BLaER1 treated with 17β-estradiol and CSF1 and Interleukin-3, amounts not matched to agents 10 nM and 100 nM (cell line): ENCODE results near the gene WDR19.

Experiments used
- H3K27ac ChIP-seq, 11 experiments: shearing (Covaris generic); formaldehyde crosslinking; 2 replicates each; pipeline ENCODE4 v1.8.1; 2022
- H3K27me3 ChIP-seq, 11 experiments: shearing (Covaris generic); formaldehyde crosslinking; 2 replicates each; pipeline ENCODE4 v1.8.1; 2022
- H3K36me3 ChIP-seq, 11 experiments: shearing (Covaris generic); formaldehyde crosslinking; 2 replicates each; pipeline ENCODE4 v1.8.1; 2022
- H3K4me1 ChIP-seq, 10 experiments: shearing (Covaris generic); formaldehyde crosslinking; 2 replicates each; pipeline ENCODE4 v1.8.1; 2022
- H3K4me2 ChIP-seq, 11 experiments: shearing (Covaris generic); formaldehyde crosslinking; 2 replicates each; pipeline ENCODE4 v1.8.1; 2022
- H3K4me3 ChIP-seq, 10 experiments: shearing (Covaris generic); formaldehyde crosslinking; 2 replicates each; pipeline ENCODE4 v1.8.1; 2022
- H3K9ac ChIP-seq, 11 experiments: shearing (Covaris generic); formaldehyde crosslinking; 2 replicates each; pipeline ENCODE4 v1.8.1; 2022
- H3K9me3 ChIP-seq, 11 experiments: shearing (Covaris generic); formaldehyde crosslinking; replicated peaks in 1 of 11; 2 replicates each; pipeline ENCODE4 v1.8.1; 2022
- H4K20me1 ChIP-seq, 11 experiments: shearing (Covaris generic); formaldehyde crosslinking; 2 replicates each; pipeline ENCODE4 v1.8.1; 2022
- Cebpa-rat ChIP-seq, 11 experiments: shearing (Covaris generic); IDR thresholded peaks; 2 replicates each; pipeline ENCODE4 v1.8.1; 2022

The WDR19 gene

GRCh38 chr4:39304651-39305050, 122.3 kb downstream of the WDR19 start:
- Histone ChIP-seq H3K9me3 (peaks cover 0 to 9% (median 4%) of the 10 kb centered on the region in 11 experiments; a peak in 4 of 22 replicates), H3K4me3 (no peak overlapping the region), H3K36me3 (peaks cover 94 to 100% (median 99%) of the 10 kb centered on the region in 11 experiments), H3K27me3 (no peaks in the 10 kb centered on the region), H3K9ac (no peak overlapping the region), H3K4me1 (no peaks in the 10 kb centered on the region), H3K27ac (peak overlapping the region in 1 of 11 experiments; percentile 11; a peak in 1 of 22 replicates), H3K4me2 (no peak overlapping the region), H4K20me1 (peaks cover 0 to 6% (median 0%) of the 10 kb centered on the region in 11 experiments; a peak in 1 of 22 replicates)
- TF ChIP-seq Cebpa-rat (IDR thresholded peaks at IDR 0.05) = no peak

GRCh38 chr4:39305912-39306677, 123.8 kb downstream of the WDR19 start:
- Histone ChIP-seq H3K4me1 (no peaks in the 10 kb centered on the region), H3K9me3 (no peaks in the 10 kb centered on the region), H3K27ac (no peak overlapping the region), H3K27me3 (no peaks in the 10 kb centered on the region), H3K9ac (no peak overlapping the region), H3K4me2 (no peak overlapping the region), H4K20me1 (peaks cover 0 to 6% (median 0%) of the 10 kb centered on the region in 11 experiments; a peak in 1 of 22 replicates), H3K4me3 (no peak overlapping the region), H3K36me3 (peaks cover 94 to 100% (median 99%) of the 10 kb centered on the region in 11 experiments)
- TF ChIP-seq Cebpa-rat (IDR thresholded peaks at IDR 0.05) = no peak

- Histone ChIP-seq H3K4me1 (no peaks in the 10 kb centered on the region), H3K27ac (no peak overlapping the region), H3K27me3 (no peaks in the 10 kb centered on the region), H3K4me2 (no peak overlapping the region), H3K9ac (no peak overlapping the region), H3K4me3 (no peak overlapping the region), H3K9me3 (no peaks in the 10 kb centered on the region), H4K20me1 (peaks cover 0 to 6% (median 0%) of the 10 kb centered on the region in 11 experiments; a peak in 1 of 22 replicates), H3K36me3 (peaks cover 94 to 100% (median 99%) of the 10 kb centered on the region in 11 experiments)
- no peak for TF ChIP-seq Cebpa-rat (IDR thresholded peaks at IDR 0.05)
Observed at GRCh38 chr4:39308611-39309010, 126.3 kb downstream of the WDR19 start.

- Histone ChIP-seq H3K27ac (no peak overlapping the region), H3K4me2 (no peak overlapping the region), H3K4me3 (no peak overlapping the region), H3K9ac (no peak overlapping the region), H4K20me1 (no peaks in the 10 kb centered on the region), H3K4me1 (peaks cover 0 to 5% (median 0%) of the 10 kb centered on the region in 10 experiments; a peak in 1 of 20 replicates), H3K9me3 (no peaks in the 10 kb centered on the region), H3K27me3 (no peaks in the 10 kb centered on the region), H3K36me3 (peaks cover 97 to 100% (median 100%) of the 10 kb centered on the region in 11 experiments)
- no peak for TF ChIP-seq Cebpa-rat (IDR thresholded peaks at IDR 0.05)
Observed at GRCh38 chr4:39312816-39313215, 130.5 kb downstream of the WDR19 start.

GRCh38 chr4:39319676-39320075, 137.3 kb downstream of the WDR19 start:
- H3K4me2 ChIP-seq = no peak overlapping the region
- H3K36me3 ChIP-seq = peaks cover 79 to 100% (median 97%) of the 10 kb centered on the region in 11 experiments
- no peaks in the 10 kb centered on the region for H3K9me3 ChIP-seq
- H3K4me3 ChIP-seq = no peak overlapping the region
- H3K27ac ChIP-seq = no peak overlapping the region
- no peaks in the 10 kb centered on the region for H3K27me3 ChIP-seq
- no peaks in the 10 kb centered on the region for H4K20me1 ChIP-seq
- TF ChIP-seq Cebpa-rat (IDR thresholded peaks at IDR 0.05) = no peak
- peaks cover 0 to 5% (median 0%) of the 10 kb centered on the region in 10 experiments; a peak in 1 of 20 replicates for H3K4me1 ChIP-seq
- no peak overlapping the region for H3K9ac ChIP-seq

- TF ChIP-seq Cebpa-rat (IDR thresholded peaks at IDR 0.05) = no peak
- Histone ChIP-seq H4K20me1 (no peaks in the 10 kb centered on the region), H3K27me3 (no peaks in the 10 kb centered on the region), H3K4me1 (no peaks in the 10 kb centered on the region; a peak in 1 of 20 replicates), H3K27ac (no peak overlapping the region), H3K9ac (no peak overlapping the region), H3K9me3 (no peaks in the 10 kb centered on the region), H3K4me2 (no peak overlapping the region), H3K4me3 (no peak overlapping the region), H3K36me3 (peaks cover 79 to 100% (median 97%) of the 10 kb centered on the region in 11 experiments)
Observed at GRCh38 chr4:39320381-39321115, 138.2 kb downstream of the WDR19 start.

GRCh38 chr4:39323821-39324220, 141.5 kb downstream of the WDR19 start:
- H3K36me3 ChIP-seq = peaks cover 88 to 100% (median 96%) of the 10 kb centered on the region in 11 experiments

GRCh38 chr4:39324446-39324845, 142.1 kb downstream of the WDR19 start:
- Histone ChIP-seq H4K20me1 (peaks cover 0 to 12% (median 0%) of the 10 kb centered on the region in 11 experiments; a peak in 3 of 22 replicates), H3K9me3 (peaks cover 0 to 4% (median 0%) of the 10 kb centered on the region in 11 experiments; a peak in 4 of 22 replicates), H3K27ac (no peak overlapping the region), H3K4me3 (no peak overlapping the region), H3K9ac (no peak overlapping the region), H3K4me1 (no peaks in the 10 kb centered on the region), H3K4me2 (no peak overlapping the region), H3K27me3 (no peaks in the 10 kb centered on the region), H3K36me3 (peaks cover 82 to 99% (median 93%) of the 10 kb centered on the region in 11 experiments)
- TF ChIP-seq Cebpa-rat (IDR thresholded peaks at IDR 0.05) = no peak

More at GRCh38 chr4:39323821-39324220, 141.5 kb downstream of the WDR19 start:
- H3K4me1 ChIP-seq = no peaks in the 10 kb centered on the region
- H3K9ac ChIP-seq = no peak overlapping the region
- no peak overlapping the region for H3K27ac ChIP-seq
- peaks cover 0 to 12% (median 0%) of the 10 kb centered on the region in 11 experiments; a peak in 1 of 22 replicates for H4K20me1 ChIP-seq
- H3K4me3 ChIP-seq = no peak overlapping the region
- H3K9me3 ChIP-seq = no peaks in the 10 kb centered on the region
- H3K4me2 ChIP-seq = no peak overlapping the region
- H3K27me3 ChIP-seq = no peaks in the 10 kb centered on the region
- no peak for TF ChIP-seq Cebpa-rat (IDR thresholded peaks at IDR 0.05)
